ENCODE measurements around the gene IGSF21.

IGSF21 gene

DNA sequence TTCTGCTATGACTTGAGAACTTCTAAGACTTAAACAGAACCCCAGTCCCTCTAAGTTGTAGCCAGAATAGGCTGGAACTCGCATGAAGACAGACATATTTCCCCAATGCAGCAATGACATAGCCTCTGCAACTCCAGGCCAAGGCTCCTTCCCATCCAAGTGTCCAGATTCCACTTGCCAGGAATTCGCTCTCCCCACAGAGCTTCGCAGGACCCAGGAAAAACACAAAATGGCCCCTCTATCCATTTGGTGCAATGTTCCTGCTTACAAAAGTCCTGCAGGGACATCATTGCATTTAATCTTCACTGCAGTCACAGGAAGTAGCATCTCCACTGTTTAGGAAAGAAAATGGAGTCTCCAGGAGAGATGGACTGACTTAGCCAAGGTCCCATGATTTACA is 225.6 kb downstream of the IGSF21 start:
- DNase-seq (ENCODE audit: extremely low spot score) = no peak
- POLR2A ChIA-PET = no interaction called here
- CTCF ChIA-PET = interaction anchor here (1.0 kb wide), 1 partner anchor 14 kb away, joined by 3 read pairs; no protein-coding TSS in a partner anchor
- no peak for TF ChIP-seq CTCF (IDR thresholded peaks at IDR 0.05; ENCODE audit: control extremely low read depth, extremely low read depth, low read depth, missing control alignments)

GRCh38 chr1:18336801-18337200 is 229.2 kb downstream of the IGSF21 start:
- POLR2A ChIA-PET = no interaction called here
- TF ChIP-seq CTCF (IDR thresholded peaks at IDR 0.05; ENCODE audit: control extremely low read depth, extremely low read depth, low read depth, missing control alignments) = no peak
- DNase-seq (ENCODE audit: extremely low spot score) = no peak
- CTCF ChIA-PET = interaction anchor here (1.2 kb wide), 1 partner anchor 17 kb away, joined by 3 read pairs; no protein-coding TSS in a partner anchor

DNA sequence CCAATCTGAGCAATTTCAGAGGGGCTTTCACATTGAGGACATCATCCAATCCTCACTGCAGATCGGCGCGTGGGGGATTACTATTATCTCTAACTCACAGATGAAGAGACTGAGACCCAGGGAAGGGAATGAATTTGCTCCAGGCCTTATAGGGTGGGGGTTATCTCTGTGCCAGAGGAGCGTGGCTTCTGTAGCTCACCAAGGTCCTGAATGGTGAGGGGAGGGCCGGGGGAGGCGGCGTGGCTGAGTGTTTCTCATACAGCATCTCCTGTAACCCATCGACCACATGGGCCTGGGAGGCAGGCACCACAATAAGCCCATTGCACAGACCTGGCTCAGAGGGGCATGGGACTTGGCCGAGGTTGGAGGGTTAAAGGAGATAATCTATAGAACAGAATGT is 230.2 kb downstream of the IGSF21 start:
- TF ChIP-seq CTCF (IDR thresholded peaks at IDR 0.05; ENCODE audit: control extremely low read depth, extremely low read depth, low read depth, missing control alignments) = no peak
- ChIA-PET CTCF (interaction anchor here (1.2 kb wide), 1 partner anchor 18 kb away, joined by 3 read pairs; no protein-coding TSS in a partner anchor), POLR2A (no interaction called here)
- DNase-seq (ENCODE audit: extremely low spot score) = no peak

GRCh38 chr1:18339161-18339560 is 231.6 kb downstream of the IGSF21 start:
- POLR2A ChIA-PET = no interaction called here
- DNase-seq (ENCODE audit: extremely low spot score) = no peak
- no peak for TF ChIP-seq CTCF (IDR thresholded peaks at IDR 0.05; ENCODE audit: control extremely low read depth, extremely low read depth, low read depth, missing control alignments)
- CTCF ChIA-PET = no interaction called here

DNA sequence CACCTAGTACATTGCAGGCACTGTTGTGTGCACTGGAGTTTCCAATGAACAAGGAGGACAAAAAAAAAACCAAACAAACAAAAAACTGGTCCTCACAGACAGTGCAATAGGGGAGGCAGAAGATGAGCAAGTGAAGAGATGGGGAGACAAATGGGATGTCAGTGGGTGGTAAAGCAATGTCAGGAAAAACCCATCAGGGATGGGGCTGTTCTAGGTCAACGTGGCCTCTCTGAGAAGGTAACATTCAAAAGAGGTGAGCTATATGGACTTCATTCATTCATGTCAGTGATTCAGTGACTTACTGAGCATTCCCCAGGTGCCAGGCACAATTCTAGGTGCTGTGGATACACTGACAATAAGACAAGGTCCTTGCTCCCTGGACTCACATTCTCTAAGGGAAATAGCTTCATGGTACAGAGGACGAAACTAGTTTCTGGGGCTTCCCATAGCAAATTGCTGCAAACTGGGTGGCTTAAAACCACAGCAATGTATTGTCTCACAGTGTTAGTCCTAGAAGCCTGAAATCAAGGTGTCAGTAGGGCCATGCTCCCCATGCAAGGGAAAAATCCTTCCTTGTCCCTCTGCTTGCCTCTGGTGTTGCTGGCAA is 232.7 kb downstream of the IGSF21 start:
- TF ChIP-seq CTCF (IDR thresholded peaks at IDR 0.05; ENCODE audit: control extremely low read depth, extremely low read depth, low read depth, missing control alignments) = no peak
- POLR2A ChIA-PET = no interaction called here
- CTCF ChIA-PET = no interaction called here
- no peak for DNase-seq (ENCODE audit: extremely low spot score)

- TF ChIP-seq CTCF (IDR thresholded peaks at IDR 0.05; ENCODE audit: control extremely low read depth, extremely low read depth, low read depth, missing control alignments) = no peak
- CTCF ChIA-PET = no interaction called here
- POLR2A ChIA-PET = no interaction called here
- DNase-seq (ENCODE audit: extremely low spot score) = no peak
Observed at GRCh38 chr1:18340787-18341186, 233.2 kb downstream of the IGSF21 start.
